Thyroid gland (tissue), 4 donors: Measurements from ENCODE around the gene STEAP3.

Experiments used
- CTCF ChIP-seq, 6 experiments: fragments of 200-600 bp in 3 of 6; fragments of 450-650 bp in 3 of 6; sonication (generic) in 3 of 6; IDR thresholded peaks; one replicate each; pipeline ENCODE4 v1.5.1; 2016 to 2019; ENCODE audit warnings: antibody characterized with exemption in 6 of 6, mild to moderate bottlenecking in 2 of 6, inconsistent platforms in 1 of 6, moderate library complexity in 1 of 6
- POLR2A ChIP-seq, 2 donors: fragments of 450-650 bp; IDR thresholded peaks; one replicate each; pipeline ENCODE4 v1.6.1; 2017; ENCODE audit warnings: antibody characterized with exemption in 2 of 2, mild to moderate bottlenecking in 2 of 2, moderate library complexity in 1 of 2

- TF ChIP-seq CTCF (IDR thresholded peaks at IDR 0.05): no peak
- no peak for TF ChIP-seq POLR2A (IDR thresholded peaks at IDR 0.05)
Observed at GRCh38 chr2:119255760-119256581, 32.3 kb downstream of the STEAP3 start.
